ENCODE data around the gene NAB2.

NAB2 gene

DNA sequence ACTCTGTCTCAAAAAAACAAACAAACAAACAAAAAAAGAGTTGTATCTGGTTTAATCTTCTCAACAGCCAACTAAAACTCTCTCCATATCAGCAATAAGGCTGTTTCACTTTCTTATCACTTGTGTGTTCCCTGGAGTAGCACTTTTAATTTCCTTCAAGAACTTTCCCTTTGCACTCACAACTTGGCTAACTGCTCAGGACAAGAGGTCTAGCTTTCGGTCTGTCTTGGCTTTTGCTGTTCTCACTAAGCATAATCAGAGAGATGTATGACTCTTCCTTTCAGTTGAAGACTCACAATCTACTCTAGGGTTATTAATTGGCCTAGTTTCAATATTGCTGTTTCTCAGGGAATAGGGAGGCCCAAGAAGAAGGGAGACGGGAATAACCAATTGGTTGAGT is 22.7 kb upstream of the NAB2 start:
- TF ChIP-seq CREB1 (IDR thresholded peaks at IDR 0.05; ENCODE audit: low read depth), result no peak
- TF ChIP-seq MAX (IDR thresholded peaks at IDR 0.05), result no peak
- TF ChIP-seq, protein P1, sequence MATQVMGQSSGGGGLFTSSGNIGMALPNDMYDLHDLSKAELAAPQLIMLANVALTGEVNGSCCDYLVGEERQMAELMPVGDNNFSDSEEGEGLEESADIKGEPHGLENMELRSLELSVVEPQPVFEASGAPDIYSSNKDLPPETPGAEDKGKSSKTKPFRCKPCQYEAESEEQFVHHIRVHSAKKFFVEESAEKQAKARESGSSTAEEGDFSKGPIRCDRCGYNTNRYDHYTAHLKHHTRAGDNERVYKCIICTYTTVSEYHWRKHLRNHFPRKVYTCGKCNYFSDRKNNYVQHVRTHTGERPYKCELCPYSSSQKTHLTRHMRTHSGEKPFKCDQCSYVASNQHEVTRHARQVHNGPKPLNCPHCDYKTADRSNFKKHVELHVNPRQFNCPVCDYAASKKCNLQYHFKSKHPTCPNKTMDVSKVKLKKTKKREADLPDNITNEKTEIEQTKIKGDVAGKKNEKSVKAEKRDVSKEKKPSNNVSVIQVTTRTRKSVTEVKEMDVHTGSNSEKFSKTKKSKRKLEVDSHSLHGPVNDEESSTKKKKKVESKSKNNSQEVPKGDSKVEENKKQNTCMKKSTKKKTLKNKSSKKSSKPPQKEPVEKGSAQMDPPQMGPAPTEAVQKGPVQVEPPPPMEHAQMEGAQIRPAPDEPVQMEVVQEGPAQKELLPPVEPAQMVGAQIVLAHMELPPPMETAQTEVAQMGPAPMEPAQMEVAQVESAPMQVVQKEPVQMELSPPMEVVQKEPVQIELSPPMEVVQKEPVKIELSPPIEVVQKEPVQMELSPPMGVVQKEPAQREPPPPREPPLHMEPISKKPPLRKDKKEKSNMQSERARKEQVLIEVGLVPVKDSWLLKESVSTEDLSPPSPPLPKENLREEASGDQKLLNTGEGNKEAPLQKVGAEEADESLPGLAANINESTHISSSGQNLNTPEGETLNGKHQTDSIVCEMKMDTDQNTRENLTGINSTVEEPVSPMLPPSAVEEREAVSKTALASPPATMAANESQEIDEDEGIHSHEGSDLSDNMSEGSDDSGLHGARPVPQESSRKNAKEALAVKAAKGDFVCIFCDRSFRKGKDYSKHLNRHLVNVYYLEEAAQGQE (IDR thresholded peaks at IDR 0.05; ENCODE audit: low read depth), result no peak

DNA sequence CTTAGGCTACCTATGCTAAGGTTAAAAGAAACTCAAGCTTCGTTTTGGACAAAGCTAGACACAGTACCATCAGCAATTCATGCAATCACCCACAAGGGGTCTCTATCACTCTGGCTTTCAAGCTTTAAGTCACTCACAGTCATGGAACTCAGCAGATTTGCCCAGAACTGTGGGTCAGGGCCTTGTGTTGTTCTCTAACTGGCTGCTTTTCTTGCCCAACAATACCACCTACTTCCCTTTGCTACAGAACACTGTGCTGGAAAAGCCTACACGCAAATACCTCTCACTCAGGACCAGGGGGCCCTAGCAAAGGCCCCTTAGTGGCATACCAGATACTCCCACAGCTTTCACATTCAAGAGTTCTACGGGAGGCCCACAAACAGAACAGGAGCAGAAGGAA is 19.4 kb upstream of the NAB2 start:
- TF ChIP-seq EP300 (IDR thresholded peaks at IDR 0.05; ENCODE audit: borderline replicate concordance) (no peak), RAD21 (IDR thresholded peaks at IDR 0.05; ENCODE audit: low read depth) (peak; percentile 94), TAF1 (IDR thresholded peaks at IDR 0.05; ENCODE audit: low read depth) (no peak), TCF12 (IDR thresholded peaks at IDR 0.05; ENCODE audit: low read depth) (no peak)

GRCh38 chr12:57072661-57073060 is 16.3 kb upstream of the NAB2 start:
- no peak for TF ChIP-seq TEAD4 (IDR thresholded peaks at IDR 0.05)
- TF ChIP-seq, protein P1 (IDR thresholded peaks at IDR 0.05; ENCODE audit: low read depth), result no peak
- no peak for TF ChIP-seq ZBTB7A (IDR thresholded peaks at IDR 0.05; ENCODE audit: low read depth)
- TF ChIP-seq NFIC (IDR thresholded peaks at IDR 0.05), result no peak

DNA sequence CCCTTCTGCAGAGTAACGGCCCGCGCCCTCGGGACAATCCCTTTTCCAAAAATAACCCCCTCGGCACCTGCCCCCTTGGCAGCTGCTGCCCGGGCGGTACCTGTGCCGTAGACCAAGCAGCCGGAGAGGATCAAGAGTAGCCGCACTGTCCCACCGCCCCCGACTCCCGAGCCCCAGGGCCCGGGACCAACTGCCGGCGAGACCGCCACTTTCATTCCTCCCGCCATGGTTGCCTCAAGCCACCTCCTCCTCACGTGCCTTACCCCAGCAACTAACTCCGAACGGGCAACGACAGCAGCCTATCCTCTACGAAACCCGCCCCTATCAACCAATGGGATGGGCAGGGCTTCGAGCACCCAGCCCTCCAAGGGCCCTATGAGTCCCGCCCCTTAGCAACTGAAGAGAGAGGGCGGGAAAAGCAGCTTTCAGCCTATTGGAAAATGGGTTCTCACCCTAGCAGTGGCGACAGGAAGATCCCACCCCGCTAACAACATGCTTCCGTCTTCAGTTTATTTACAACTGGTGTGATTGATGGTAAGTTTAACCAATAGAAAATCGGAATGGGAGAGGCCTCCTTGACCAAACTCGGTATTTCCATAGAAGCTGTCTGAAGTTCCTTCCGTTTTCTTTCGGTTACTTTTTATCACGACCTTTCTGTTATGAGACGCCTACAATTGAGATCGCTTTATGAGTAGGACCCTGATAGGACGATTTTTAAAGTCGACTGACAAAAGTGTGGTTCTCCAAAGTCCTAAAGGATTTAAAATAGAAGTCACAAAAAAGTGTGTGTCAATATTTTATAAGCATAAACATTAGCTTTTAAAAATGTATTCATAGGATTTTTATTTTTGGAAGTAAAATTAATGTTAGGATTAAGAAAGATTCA is 10.2 kb upstream of the NAB2 start, which contains the start of gene NEMP1:
TSS of gene NEMP1 (minus strand) at position 273 of the 886 bp plus-strand sequence. CDS start at position 227, 46 bp downstream.
- TF ChIP-seq TAF1 (IDR thresholded peaks at IDR 0.05; ENCODE audit: low read depth), result peak; percentile 91
- no peak for TF ChIP-seq RAD21 (IDR thresholded peaks at IDR 0.05; ENCODE audit: low read depth)
- TF ChIP-seq USF1 (IDR thresholded peaks at IDR 0.05), result peak; percentile 97
- TF ChIP-seq TEAD4 (IDR thresholded peaks at IDR 0.05), result no peak
- peak; percentile 96 for TF ChIP-seq MAX (IDR thresholded peaks at IDR 0.05)
- TF ChIP-seq NFIC (IDR thresholded peaks at IDR 0.05), result no peak
- TF ChIP-seq CREB1 (IDR thresholded peaks at IDR 0.05; ENCODE audit: low read depth), result peak; percentile 27; the same call in 1 of the 2 replicates
- TF ChIP-seq, protein P1 (IDR thresholded peaks at IDR 0.05; ENCODE audit: low read depth), result no peak
- no peak; the same call in 1 of the 2 replicates for TF ChIP-seq EGR1 (IDR thresholded peaks at IDR 0.05)
- TF ChIP-seq EP300 (IDR thresholded peaks at IDR 0.05; ENCODE audit: borderline replicate concordance), result no peak
- TF ChIP-seq FOXM1 (IDR thresholded peaks at IDR 0.05; ENCODE audit: borderline replicate concordance, low read depth), result peak; percentile 79
- TF ChIP-seq YY1 (IDR thresholded peaks at IDR 0.05; ENCODE audit: low read depth), result peak; percentile 92
- TF ChIP-seq CEBPB (IDR thresholded peaks at IDR 0.05), result no peak
- TF ChIP-seq ZBTB7A (IDR thresholded peaks at IDR 0.05; ENCODE audit: low read depth), result no peak
- no peak for TF ChIP-seq TCF12 (IDR thresholded peaks at IDR 0.05; ENCODE audit: low read depth)

GRCh38 chr12:57079821-57080220 is 9.1 kb upstream of the NAB2 start:
- TF ChIP-seq FOXM1 (IDR thresholded peaks at IDR 0.05; ENCODE audit: borderline replicate concordance, low read depth), result no peak
- no peak for TF ChIP-seq NFIC (IDR thresholded peaks at IDR 0.05)
- TF ChIP-seq CEBPB (IDR thresholded peaks at IDR 0.05), result no peak
- TF ChIP-seq TCF12 (IDR thresholded peaks at IDR 0.05; ENCODE audit: low read depth), result no peak
- TF ChIP-seq RAD21 (IDR thresholded peaks at IDR 0.05; ENCODE audit: low read depth), result no peak

Measured in Ishikawa (cell line).